ENCODE data around the gene TP53RK.

Gene TP53RK

DNA sequence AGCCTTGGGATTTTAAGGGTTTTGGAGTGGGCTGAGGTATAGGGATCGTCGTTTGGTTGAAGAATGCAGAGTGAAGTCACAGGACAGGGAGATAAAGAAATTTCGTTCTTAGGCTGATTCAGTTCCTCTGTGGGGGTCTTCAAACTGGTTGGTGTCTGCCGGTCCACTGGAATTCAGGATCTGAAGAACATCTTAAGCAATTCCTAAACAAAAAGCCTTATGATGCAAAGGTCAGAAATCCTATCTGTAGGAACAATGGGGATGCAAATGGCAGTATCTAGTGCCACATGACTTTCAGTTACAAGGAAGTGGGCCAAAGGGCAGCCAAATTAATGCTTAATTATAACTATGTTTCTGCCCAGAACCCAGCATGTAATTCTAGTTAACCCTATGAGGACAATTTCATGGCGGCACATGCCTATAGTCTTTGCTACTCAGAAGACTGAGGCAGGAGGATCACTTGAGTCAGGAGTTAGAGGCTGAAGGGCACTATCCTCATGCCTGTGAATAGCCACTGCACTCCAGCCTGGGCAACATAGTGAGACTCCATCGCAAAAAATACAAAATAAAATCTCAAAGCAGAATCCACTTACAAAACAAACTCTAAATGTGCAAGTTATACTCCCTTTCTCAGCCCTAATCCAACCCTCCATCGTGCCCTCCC is 15.6 kb upstream of the TP53RK start:
- H3K4me3 Mint-ChIP-seq = peak overlapping the region in 1 of 3 experiments; percentile 46
- peaks cover 2% of the 10 kb centered on the region for H3K9me3 Mint-ChIP-seq

GRCh38 chr20:46703435-46703834 is 14.2 kb upstream of the TP53RK start:
- TF ChIP-seq CTCF (IDR thresholded peaks at IDR 0.05; ENCODE audit: unreplicated experiment in 3 of 3) = no peak
- H3K4me1 Mint-ChIP-seq = no peaks in the 10 kb centered on the region
- H3K27ac Mint-ChIP-seq = no peak overlapping the region
- H3K27me3 Mint-ChIP-seq (ENCODE audit: low read depth) = no peaks in the 10 kb centered on the region
- peaks cover 2% of the 10 kb centered on the region for H3K9me3 Mint-ChIP-seq
- H3K4me3 Mint-ChIP-seq = no peak overlapping the region
- no peaks in the 10 kb centered on the region for H3K36me3 Mint-ChIP-seq (ENCODE audit: low read depth)

More for the DNA sequence above, 15.6 kb upstream of the TP53RK start:
- no peaks in the 10 kb centered on the region for H3K27me3 Mint-ChIP-seq (ENCODE audit: low read depth)
- H3K36me3 Mint-ChIP-seq (ENCODE audit: low read depth) = peaks cover under 1% of the 10 kb centered on the region
- peak overlapping the region in 1 of 3 experiments; percentile 9 for H3K27ac Mint-ChIP-seq
- no peak for TF ChIP-seq CTCF (IDR thresholded peaks at IDR 0.05; ENCODE audit: unreplicated experiment in 3 of 3)
- peaks cover 7% of the 10 kb centered on the region for H3K4me1 Mint-ChIP-seq

- Mint-ChIP-seq H3K36me3 (ENCODE audit: low read depth) (no peaks in the 10 kb centered on the region), H3K27me3 (ENCODE audit: low read depth) (no peaks in the 10 kb centered on the region), H3K9me3 (peaks cover 2% of the 10 kb centered on the region), H3K4me1 (no peaks in the 10 kb centered on the region), H3K4me3 (no peak overlapping the region), H3K27ac (no peak overlapping the region)
- TF ChIP-seq CTCF (IDR thresholded peaks at IDR 0.05; ENCODE audit: unreplicated experiment in 3 of 3) = no peak
Observed at GRCh38 chr20:46702447-46703203, 13.4 kb upstream of the TP53RK start.

- Mint-ChIP-seq H3K9me3 (peaks cover 2% of the 10 kb centered on the region), H3K36me3 (ENCODE audit: low read depth) (no peaks in the 10 kb centered on the region), H3K27ac (no peak overlapping the region), H3K4me1 (no peaks in the 10 kb centered on the region), H3K27me3 (ENCODE audit: low read depth) (no peaks in the 10 kb centered on the region), H3K4me3 (no peak overlapping the region)
- no peak for TF ChIP-seq CTCF (IDR thresholded peaks at IDR 0.05; ENCODE audit: unreplicated experiment in 3 of 3)
Observed at GRCh38 chr20:46701986-46702385, 12.7 kb upstream of the TP53RK start.

GRCh38 chr20:46701556-46701955 is 12.3 kb upstream of the TP53RK start:
- Mint-ChIP-seq H3K4me1 (no peaks in the 10 kb centered on the region), H3K4me3 (no peak overlapping the region), H3K27ac (no peak overlapping the region), H3K9me3 (peaks cover 2% of the 10 kb centered on the region), H3K36me3 (ENCODE audit: low read depth) (no peaks in the 10 kb centered on the region), H3K27me3 (ENCODE audit: low read depth) (no peaks in the 10 kb centered on the region)
- TF ChIP-seq CTCF (IDR thresholded peaks at IDR 0.05; ENCODE audit: unreplicated experiment in 3 of 3) = no peak
